GM21447 (cell line): ENCODE results near the gene ATP10A.
"Not testable (repeated sequence)": the region's sequence is repeated elsewhere in the genome, so short reads cannot be mapped to it uniquely, and the experiment has no call there.

Experiments used
- ATAC-seq: cut with Tn5 transposase; IDR thresholded peaks from one replicate; pipeline ENCODE4 v1.9.1; 2021; ENCODE audit not compliant: unreplicated experiment

ATP10A gene

DNA sequence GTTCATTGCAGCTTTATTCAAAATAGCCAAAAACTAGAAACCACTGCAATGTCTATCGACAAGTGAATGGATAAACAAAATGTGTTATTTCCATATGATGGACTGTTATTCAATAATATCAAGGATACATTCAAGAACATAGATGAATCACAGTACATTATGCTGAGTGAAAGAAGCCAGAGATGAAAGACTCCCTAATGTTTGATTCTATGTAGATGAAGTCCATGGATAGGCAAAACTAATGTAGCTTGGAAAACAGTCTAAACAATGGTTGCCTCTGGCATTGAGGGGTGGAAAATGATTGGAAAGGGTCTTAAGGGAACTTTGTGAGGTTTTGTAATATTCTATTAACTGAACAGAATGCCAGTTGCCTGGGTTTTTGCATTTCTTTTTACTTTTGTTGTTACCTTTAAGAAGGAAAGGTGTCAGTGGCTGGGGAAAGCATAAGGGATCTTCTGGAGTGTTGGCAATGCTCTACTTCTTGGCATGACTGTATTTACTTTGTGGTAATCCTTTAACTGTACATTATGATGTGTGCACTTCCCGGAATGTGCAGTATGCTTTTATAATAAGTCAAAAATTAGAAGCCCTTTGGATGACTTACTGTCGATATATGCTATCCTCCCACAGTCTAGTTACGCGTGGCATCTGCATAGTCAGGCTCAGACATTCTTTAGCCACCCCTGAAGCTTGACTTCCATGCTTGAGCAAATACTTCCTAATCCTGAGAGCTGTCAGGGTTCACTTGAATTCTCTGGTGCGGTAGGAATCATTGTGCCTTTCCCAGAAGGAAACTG is 20.5 kb upstream of the ATP10A start:
- ATAC-seq, result no peak

DNA sequence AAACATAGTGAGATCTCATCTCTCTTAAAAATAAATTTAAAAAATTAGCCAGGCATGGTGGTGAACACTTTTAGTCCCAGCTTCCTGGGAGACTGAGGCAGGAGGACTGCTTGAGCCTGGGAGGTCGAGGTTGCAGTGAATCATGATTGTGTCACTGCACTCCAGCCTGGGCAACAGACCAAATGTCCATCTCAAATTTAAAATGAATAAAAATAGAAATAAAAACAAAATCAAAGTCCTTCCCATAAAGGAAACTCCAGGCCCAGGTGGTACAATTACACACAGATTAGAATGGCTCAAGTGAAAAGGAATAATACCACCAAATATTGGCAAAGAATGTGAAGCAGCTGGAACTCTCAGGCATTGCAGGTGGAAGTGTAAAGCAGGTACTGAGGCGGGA is 19.3 kb upstream of the ATP10A start:
- no peak for ATAC-seq

DNA sequence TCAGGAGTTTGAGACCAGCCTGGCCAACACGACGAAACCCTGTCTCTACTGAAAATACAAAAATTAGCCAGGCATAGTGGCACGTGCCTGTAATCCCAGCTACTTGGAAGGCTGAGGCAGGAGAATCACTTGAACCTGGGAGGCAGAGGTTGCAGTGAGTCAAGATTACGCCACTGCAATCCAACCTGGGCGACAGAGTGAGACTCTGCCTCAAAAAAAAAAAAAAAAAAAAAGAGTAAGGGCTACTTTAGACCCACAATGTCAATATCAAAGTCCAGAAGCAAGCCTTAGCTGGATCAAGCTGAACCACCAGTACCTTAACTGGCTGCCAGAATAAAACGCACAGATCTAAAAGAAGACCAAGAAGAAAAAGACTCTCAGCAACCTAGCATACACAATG is 17.8 kb upstream of the ATP10A start:
- not testable (repeated sequence) for ATAC-seq

DNA sequence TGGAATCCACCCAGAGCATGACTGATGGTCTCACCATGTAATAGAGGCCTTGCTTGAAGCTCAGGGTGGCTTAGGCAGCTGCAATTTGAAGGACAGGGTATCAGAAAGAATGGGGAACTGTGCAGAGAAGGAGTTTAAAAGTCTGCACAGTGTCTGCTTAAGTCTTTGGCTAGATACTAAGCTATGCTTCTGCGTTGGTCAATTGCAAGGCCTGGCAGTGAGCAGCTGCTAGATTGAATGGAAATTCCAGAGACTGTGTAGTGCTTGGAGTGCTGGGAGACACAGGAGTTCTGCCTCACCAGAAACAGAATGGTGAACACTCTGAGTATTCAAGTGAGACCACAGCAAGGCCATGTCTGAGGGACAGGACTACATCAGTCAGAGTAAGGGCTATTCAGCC is 17.3 kb upstream of the ATP10A start:
- ATAC-seq, result no peak

DNA sequence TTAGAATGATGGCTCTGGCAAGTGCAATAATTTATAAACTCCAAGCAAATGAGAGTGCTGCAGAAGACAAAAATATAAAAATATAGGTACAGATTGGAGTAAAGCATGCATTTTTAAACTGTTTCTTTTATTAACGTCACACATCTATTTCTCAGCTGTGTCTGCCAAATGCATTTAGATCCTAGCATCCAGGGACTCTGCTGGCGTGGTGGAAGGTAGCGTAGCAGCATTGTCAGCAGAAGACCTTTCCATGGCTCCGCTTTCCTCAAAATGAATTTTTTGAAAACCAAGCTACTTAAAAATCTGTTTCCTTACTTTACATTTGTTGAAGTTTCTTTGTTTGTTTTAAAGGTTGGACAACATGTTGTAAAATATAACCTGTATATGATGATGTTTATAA is 16.3 kb upstream of the ATP10A start:
- ATAC-seq, result no peak

DNA sequence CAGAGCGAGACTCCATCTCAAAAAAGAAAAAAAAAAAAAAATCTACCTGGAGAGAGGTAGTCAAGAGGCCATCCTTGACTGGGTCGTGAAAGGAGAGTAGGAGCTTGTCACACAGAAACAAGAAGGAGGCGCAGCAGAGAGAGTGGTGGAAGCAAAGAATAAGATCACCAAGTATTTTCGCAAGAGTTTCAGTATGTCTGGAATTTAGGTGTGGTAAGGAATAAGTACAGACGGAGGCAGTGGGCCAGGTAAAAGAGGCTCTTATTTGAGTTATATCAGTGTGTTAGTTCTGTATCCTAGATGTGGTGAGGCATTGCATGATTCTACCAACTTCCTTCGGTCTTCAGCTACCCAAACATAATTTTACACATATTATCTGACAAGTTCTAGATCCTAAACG is 14.6 kb upstream of the ATP10A start:
- ATAC-seq, result no peak

DNA sequence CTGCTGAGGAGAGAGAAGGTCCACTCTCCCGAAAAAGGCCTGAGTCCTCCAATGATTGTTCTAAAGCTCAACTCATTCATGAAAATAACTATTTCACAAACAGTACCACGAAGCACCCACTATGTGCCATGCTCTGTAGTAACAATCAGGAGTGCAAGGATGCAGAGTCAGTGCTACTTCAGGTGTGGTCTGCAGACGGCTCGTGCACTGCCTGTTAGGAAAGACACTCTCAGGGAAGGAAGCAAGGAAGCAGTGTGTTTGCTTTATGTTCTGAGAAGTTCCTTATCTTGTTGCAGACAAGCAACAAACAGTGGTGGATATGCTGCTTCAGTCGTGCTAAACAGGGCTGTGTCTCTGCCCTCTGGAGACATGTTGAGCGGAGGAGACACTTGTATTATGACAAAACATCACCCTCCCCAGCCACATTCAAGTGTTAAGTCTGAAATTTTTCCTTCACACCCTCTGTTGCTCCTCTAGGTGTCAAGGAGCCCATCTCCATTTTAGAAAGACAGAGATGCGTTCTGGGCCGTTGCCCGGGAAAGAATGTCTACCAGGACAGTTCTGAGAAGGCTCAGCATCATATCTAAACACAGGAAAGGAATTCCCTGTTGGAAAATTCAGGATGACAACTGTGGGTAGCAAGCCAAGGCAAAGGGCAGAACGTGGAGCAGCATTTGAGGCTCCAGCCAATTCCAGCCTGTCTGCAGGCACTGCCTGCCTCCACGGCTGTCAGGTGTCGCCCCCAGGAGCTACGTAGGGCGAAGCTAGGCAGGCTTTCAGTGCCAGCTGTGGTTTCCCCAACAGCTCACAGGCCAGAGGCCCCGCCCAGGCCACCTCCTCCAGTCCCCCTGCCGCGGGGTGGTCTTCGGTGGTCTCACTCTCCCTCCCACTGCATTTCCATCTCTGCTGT is 13.4 kb upstream of the ATP10A start:
- no peak for ATAC-seq

DNA sequence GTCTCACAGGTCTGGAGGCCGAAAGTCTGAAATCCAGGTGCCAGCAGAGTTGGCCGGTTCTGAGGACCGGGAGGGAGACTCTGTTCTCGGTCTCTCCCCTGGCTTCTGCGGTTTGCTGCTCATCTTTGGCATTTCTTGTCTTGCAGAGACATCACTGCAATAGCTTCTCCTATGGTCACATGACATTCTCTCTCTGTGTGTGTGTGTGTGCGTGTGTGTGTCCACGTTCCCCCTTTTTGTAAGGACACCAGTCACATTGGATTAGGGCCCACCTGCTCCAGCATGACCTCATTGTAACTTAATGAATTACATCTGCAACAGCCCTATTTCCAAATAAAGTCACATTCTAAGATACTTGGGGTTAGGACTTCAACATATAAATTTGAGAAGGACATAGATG is 12.4 kb upstream of the ATP10A start:
- ATAC-seq, result no peak

DNA sequence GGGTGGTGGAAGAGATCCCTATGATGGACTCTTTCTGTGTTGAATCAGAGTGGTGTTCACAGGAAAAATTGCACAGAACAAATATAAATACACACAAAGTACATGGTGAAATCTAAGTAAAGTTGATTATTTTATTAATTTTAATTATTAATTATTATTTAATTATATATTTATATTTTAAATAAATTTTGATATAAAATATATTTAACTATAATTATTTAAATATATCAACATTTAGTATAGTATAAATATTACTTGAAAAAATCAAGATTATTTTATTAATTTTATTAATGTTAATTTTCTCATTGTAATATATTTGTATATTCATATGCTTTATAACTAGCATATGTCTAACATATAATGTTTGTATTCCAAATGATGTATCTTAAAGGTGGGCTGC is 11.3 kb upstream of the ATP10A start:
- ATAC-seq, result no peak

DNA sequence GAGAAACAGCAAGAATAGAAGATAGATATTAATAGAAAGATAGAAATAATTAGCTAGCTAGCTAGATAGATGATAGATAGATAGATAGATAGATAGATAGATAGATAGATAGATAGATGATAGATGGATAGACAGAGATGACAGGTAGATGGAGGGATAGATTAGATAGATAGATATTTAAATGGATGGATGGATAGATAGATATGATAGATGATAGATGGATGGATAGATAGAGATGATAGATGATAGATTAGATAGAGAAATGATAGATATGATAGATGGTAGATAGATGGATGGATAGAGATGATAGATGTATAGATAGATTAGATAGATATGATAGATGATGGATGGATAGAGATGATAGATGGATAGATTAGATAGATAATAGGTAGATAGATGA is 8.3 kb upstream of the ATP10A start:
- no peak for ATAC-seq

DNA sequence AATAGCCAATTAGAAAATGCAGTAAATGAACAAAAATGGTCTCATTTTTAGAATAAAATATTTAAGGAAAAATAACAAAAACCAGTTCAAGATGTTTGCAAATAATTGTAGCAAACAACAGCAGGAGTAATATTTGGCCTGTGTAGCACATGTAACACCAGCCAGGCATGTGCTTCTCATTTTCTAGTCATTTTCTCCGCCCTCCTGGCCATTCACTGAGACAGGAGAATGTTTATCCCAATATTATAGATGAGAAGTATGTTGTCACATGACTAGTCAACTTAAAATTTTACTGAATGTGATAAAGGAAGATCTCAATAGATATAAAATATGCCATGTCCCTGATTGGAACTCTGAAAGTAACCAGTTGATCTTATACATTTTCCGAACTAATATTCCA is 7.8 kb upstream of the ATP10A start:
- ATAC-seq, result no peak

DNA sequence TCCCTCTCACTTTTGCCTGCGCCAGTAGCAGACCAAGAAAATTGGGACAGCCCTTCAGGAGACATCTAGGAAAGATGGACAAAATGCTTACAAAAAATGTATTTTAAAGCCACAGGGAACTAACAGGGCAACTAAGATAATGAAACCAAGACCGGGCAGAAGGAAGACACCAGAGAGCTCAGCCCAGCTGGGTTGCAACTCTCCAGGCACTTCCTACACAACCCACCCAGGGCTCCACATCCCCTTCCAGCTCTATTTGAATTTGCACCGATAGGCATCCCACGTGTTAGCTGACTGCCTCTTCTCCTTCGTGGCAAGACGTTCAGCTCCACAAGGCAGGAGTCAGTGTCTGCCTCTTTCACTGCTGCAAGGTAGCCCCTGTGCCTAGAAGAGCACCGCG is 6.6 kb upstream of the ATP10A start:
- no peak for ATAC-seq

DNA sequence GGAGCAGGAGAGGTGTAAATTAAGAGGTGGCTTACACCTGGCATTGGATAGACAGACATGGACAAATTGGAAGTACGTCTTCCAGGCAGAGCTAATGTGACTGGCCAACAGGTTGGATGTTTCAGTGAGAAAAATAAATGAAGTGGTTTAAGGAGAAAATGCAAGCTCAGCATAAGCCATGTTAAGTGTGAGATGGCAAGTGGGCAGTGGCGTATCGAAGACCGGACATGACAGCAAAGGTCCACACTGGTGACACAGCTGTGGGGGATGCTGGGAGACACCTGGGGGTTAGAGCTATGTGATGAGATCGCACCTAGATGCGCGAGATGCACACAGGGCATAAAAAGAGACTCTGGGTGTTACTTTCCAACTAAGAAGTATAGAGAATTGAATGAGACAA is 3.7 kb upstream of the ATP10A start:
- no peak for ATAC-seq

DNA sequence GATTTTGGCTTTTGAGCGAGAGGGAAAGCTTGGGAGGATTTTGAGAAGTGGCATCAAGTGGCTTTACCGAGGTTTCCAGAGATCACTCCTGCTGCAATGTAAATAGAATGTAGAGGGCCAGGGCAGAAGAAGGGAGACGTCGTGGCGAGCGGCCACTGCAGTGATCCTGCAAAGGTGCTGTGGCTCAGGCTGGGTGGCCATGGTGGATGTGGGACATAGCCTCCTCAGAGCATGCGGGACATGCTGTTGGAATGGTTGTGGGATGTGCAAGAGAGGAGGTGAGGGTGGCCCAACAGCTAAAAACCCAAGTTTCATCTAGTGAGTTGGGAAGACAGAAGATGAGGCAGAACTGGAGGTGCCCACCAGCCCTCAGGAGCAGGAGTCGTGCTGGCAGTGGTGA is 3.1 kb upstream of the ATP10A start:
- ATAC-seq, result no peak

DNA sequence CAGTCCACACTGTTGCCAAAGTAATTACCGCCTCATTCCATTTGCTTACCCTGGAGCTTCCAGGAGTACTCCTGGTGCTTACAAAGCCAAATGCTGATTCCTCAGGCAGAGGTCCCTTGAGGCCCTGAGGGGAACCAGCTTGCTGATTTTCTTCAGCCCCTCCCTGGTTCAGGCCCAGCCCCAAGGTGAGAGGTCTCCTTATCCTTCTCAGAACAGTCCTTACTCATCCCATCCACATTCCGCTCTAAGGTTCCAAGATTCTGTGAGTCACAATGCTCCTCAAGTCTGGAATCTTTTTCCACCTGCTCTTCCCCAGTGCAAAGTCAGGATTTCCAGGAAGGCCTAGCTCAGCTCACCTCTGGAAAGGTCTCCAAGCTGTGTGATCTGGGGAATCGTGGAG is 1.8 kb upstream of the ATP10A start:
- ATAC-seq, result no peak

DNA sequence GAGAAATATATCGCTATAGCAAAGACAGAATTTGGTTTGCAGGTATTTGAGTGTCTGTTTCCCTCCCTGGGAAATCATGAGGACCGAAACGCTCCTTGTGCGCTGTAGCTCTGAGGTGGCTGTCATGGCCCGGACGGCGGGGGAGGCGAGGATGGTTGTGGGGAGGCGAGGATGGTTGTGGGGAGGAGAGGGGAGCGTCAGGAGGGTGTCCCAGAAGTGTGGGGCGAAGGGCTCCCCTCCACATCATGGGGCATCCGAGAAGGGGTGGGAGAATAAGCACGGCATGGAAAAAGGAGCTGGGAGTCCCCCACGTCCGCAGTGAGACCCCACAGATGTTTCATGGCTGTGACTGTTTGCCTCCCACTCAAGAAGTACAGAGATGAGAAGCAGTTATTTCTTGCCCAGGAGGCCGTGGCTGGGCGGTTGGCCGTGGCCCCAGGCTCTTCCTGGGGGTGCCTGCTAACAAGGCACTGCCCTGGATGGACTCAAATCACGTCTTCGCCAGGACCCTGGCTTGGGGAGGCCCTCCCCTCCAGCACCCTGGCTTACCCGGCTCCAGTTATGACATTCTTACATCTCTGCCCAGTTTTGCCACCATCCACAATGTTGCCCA is 947 bp upstream of the ATP10A start:
- ATAC-seq, result no peak

DNA sequence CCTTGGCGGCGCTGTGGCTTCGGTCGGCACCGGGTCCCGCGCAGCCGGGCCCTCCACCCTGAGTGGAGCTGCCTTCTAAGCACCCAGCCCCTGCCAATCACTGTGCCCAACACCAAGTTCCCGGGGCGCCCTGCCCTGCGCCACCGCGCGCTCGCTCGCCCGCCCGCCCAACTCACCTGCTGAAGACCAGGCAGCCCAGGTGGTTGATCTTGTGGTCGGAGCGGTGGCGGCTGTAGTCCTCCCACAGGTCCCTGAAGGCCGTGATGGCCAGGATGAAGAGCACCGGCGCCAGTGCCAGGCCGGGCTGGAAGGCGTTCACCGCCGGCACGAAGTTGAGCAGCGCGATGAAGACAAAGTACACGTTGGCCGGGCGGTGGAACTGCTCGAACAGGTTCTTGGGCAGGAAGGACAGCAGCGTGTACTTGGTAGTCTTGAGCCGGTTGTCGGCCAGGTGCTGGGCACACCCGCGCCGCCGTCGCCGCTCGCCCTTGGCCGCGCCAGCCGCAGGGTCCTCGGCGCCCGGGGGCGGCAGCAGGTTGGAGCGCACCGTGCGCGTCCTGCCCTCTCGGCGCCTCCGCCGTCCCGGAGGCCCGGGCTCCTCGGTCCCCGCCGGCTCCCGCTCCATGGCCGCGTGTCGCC is 536 bp downstream of the ATP10A start:
- no peak for ATAC-seq

DNA sequence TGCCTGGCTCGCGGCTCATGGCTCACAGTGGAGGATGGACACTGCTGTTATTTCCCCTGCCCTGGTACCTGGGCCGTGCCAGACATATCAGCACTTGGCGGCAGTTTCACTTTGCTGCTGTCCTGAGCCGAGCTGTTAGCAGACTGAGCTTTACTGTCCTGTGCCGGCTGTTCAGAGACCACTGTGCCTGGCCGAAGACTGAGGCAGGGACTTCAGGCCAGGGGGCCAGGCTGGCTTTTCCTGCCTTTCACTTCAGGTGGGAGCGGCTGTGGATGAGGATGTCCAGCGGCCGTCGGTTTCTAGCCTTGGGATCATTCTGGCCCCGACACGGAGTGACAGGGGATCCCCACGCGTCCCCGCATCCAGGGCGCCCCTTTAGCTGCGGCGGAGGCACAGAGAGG is 1.1 kb downstream of the ATP10A start:
- no peak for ATAC-seq

DNA sequence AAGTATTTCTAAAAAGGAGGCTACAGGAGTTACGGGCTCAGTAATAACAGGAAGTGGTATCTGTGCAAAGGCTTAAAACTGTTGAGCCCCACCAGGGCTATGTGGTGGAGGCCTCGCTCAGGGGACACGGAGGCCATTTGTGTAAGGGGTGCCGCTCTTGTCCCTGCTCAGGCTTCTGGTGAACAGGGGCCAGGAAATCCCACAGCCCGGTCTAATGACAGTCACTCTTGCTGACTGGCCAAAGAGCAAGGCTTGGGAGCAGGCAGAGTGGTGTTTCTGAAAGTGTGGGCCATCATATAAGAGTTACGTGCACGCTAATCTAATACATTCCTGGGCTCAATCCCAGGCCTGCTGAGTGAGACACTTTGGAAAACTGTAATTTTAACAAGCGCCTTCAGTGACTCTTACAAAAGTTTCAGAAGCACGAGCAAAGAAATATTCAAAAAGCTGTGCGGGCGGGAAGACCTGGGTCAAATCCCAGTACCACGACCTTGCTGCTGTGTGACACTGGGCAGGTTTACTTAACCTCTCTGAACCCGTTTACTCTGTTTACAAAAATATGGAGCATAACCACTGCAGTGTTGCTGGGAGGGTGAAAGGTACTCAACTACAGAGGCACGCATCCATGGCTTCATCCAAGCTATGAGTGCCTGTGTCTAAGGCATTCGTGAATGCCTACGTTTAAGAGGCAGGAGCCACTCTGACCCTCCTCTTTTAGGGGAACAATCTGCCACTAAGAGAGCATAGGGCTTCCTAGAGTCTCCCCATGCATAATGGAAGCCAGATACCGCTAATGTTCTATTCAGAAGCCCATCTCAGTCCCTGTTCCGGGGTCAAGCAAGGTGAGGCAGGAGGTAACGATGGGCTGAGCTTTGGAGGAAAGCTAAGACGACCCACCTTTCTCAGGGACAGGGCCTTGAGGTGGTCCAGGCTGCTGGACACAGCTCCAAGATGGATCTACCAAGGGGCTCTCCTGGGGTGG is 2.0 kb downstream of the ATP10A start:
- no peak for ATAC-seq
